Uterus (tissue), 2 donors: ENCODE measurements around the gene ACACB.

Source experiments
- POLR2A ChIP-seq, 2 donors: fragments of 450-650 bp; IDR thresholded peaks; one replicate each; pipeline ENCODE4 v1.6.1; 2016; ENCODE audit warnings: antibody characterized with exemption in 2 of 2, mild to moderate bottlenecking in 1 of 2, moderate library complexity in 1 of 2
- TF ChIP-seq, protein P1 (sequence below), 4 experiments: fragments of 200-600 bp in 2 of 4; fragments of 450-650 bp in 2 of 4; sonication (generic) in 2 of 4; IDR thresholded peaks; one replicate each; pipeline ENCODE4 v1.5.1; 2016 to 2019; ENCODE audit warnings: antibody characterized with exemption in 4 of 4, mild to moderate bottlenecking in 2 of 4, moderate library complexity in 1 of 4

DNA sequence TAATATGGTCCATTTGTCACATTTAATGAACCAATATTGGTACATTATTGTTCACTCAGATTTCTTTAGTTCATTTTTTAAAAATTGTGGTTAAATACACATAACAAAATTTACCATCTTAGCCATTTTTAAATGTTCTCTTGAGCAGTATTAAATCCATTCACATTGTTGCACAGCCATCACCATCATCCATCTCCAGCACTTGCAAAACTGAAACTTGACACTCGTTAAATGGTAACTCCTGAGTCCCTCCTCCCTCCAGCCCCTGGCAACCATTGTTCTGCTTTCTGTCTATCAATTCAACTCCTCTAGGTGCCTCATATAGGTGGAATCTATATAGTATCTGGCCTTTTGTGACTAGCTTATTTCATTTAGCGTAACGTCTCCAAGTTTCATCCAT lies 86.4 kb downstream of the ACACB start:
- TF ChIP-seq, protein P1, sequence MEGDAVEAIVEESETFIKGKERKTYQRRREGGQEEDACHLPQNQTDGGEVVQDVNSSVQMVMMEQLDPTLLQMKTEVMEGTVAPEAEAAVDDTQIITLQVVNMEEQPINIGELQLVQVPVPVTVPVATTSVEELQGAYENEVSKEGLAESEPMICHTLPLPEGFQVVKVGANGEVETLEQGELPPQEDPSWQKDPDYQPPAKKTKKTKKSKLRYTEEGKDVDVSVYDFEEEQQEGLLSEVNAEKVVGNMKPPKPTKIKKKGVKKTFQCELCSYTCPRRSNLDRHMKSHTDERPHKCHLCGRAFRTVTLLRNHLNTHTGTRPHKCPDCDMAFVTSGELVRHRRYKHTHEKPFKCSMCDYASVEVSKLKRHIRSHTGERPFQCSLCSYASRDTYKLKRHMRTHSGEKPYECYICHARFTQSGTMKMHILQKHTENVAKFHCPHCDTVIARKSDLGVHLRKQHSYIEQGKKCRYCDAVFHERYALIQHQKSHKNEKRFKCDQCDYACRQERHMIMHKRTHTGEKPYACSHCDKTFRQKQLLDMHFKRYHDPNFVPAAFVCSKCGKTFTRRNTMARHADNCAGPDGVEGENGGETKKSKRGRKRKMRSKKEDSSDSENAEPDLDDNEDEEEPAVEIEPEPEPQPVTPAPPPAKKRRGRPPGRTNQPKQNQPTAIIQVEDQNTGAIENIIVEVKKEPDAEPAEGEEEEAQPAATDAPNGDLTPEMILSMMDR (IDR thresholded peaks at IDR 0.05), result no peak
- no peak for TF ChIP-seq POLR2A (IDR thresholded peaks at IDR 0.05)
